ENCODE measurements around the gene COL4A1.

GRCh38 chr13:110305001-110305400 is 2.0 kb downstream of the COL4A1 start:
- no peak for TF ChIP-seq CTCF (IDR thresholded peaks at IDR 0.05; ENCODE audit: insufficient read depth, low read depth, low read length)
- no peak for TF ChIP-seq EZH2 (IDR thresholded peaks at IDR 0.05; ENCODE audit: insufficient read depth, low read length)
